HFFc6 (cell line): ENCODE measurements around the gene TMEM107. TPM values are rescaled to one million over a fixed set of nuclear protein-coding genes. Genes with fewer than 3 reads are reported as not detected.

Source experiments
- DNase-seq: peaks from one replicate; pipeline ENCODE4 v3.0.0-alpha.2; 2018
- H3K27ac Mint-ChIP-seq: 2 replicates; pipeline ENCODE4 v1.8.0; 2020; ENCODE audit warnings: mild to moderate bottlenecking, mixed read lengths
- H3K27me3 Mint-ChIP-seq: 2 replicates; pipeline ENCODE4 v1.8.0; 2021; ENCODE audit warnings: mild to moderate bottlenecking, moderate library complexity, mixed read lengths; ENCODE audit not compliant: insufficient read depth
- H3K36me3 Mint-ChIP-seq: 2 replicates; pipeline ENCODE4 v1.8.0; 2021; ENCODE audit warnings: low read depth, mixed read lengths
- H3K4me1 Mint-ChIP-seq: 2 replicates; pipeline ENCODE4 v1.8.0; 2020; ENCODE audit warnings: low read depth, mixed read lengths
- H3K4me3 Mint-ChIP-seq: 2 replicates; pipeline ENCODE4 v1.8.0; 2020; ENCODE audit warnings: mild to moderate bottlenecking, moderate library complexity, mixed read lengths
- H3K9me3 Mint-ChIP-seq: 2 replicates; pipeline ENCODE4 v1.8.0; 2020; ENCODE audit warnings: mild to moderate bottlenecking, mixed read lengths
- CTCF ChIP-seq: fragments of 200-600 bp; sonication (generic); IDR thresholded peaks from 2 replicates; pipeline ENCODE4 v1.5.0; 2021; ENCODE audit warnings: antibody characterized with exemption, mild to moderate bottlenecking
- total RNA-seq, 6 experiments: library from RNA; stranded (reverse); fragmentation: NEBNext Ultra II Directional; extraction: Animal tissue kit (Norgen Biotek cat#: 25700); gene quantifications; 2 replicates in 1 of 6; 3 replicates in 5 of 6; pipeline ENCODE4 v1.2.3, GENCODE V29; 2021

The TMEM107 gene
- total RNA-seq, 6 experiments from 2014 or later: 13.8 to 18.8 (median 17.5) TPM

GRCh38 chr17:8147141-8147804, 28.9 kb downstream of the TMEM107 start:
- H3K27ac Mint-ChIP-seq: peak overlapping the region; percentile 24
- H3K4me3 Mint-ChIP-seq: no peak overlapping the region
- H3K9me3 Mint-ChIP-seq: no peaks in the 10 kb centered on the region
- peaks cover 20% of the 10 kb centered on the region for H3K36me3 Mint-ChIP-seq
- H3K4me1 Mint-ChIP-seq: peaks cover 7% of the 10 kb centered on the region
- DNase-seq: no peak
- H3K27me3 Mint-ChIP-seq: peaks cover 37% of the 10 kb centered on the region
- no peak for TF ChIP-seq CTCF

GRCh38 chr17:8146381-8147140, 29.6 kb downstream of the TMEM107 start:
- no peak for TF ChIP-seq CTCF
- peak overlapping the region; percentile 10; the same call in 1 of the 2 replicates for H3K27ac Mint-ChIP-seq
- no peaks in the 10 kb centered on the region for H3K9me3 Mint-ChIP-seq
- H3K4me3 Mint-ChIP-seq: no peak overlapping the region
- DNase-seq: no peak
- peaks cover 34% of the 10 kb centered on the region for H3K27me3 Mint-ChIP-seq
- H3K4me1 Mint-ChIP-seq: peaks cover 3% of the 10 kb centered on the region
- peaks cover 20% of the 10 kb centered on the region for H3K36me3 Mint-ChIP-seq

GRCh38 chr17:8145811-8146210, 30.4 kb downstream of the TMEM107 start:
- H3K4me1 Mint-ChIP-seq: no peaks in the 10 kb centered on the region; the same call in 1 of the 2 replicates
- no peak for TF ChIP-seq CTCF
- H3K27ac Mint-ChIP-seq: peak overlapping the region; percentile 18; the same call in 1 of the 2 replicates
- peaks cover 38% of the 10 kb centered on the region for H3K27me3 Mint-ChIP-seq
- H3K36me3 Mint-ChIP-seq: peaks cover 20% of the 10 kb centered on the region
- H3K4me3 Mint-ChIP-seq: no peak overlapping the region
- no peak for DNase-seq
- no peaks in the 10 kb centered on the region for H3K9me3 Mint-ChIP-seq

DNA sequence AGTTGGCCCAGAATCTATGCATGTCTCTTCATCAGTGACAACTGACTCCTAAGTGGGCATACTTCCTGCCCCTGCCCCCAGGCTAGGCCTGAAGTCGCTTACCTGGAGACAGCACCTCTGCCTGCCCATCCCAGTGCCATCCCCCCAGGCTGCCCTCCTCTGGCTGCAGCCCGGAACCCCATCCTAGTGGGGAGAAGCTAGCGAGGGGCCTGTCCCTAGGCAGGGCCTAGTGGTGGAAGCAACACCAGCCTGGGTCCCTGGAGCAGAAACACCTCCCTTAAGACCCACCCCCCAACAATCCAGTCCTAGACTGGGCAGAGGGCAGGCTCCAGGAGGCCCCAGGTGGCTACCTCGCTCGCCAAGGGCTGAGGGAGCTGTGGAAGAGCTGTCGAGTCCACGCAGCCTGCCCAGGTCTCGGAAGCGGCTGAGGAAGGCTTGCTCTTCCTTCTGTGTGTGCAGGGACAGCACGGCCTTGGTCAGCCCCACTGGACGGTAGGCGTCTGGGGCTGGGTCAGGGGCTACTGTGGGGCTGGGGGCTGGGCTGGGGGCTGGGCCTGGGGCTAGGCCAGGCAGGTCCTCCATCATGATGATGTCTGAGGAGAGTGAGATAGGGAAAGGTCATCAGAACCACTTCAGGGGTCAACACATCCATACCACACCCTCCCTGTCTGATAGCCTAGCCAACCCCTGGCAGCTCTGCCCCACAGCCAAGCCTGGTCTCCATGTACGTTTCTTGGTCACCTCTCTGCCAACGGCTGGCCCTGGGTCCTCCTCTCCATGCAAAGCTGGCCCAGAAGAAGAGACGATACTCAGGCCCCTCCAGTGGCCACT, 31.6 kb downstream of the TMEM107 start:
- TF ChIP-seq CTCF: no peak
- H3K27ac Mint-ChIP-seq: no peak overlapping the region
- no peak for DNase-seq

GRCh38 chr17:8143581-8144400, 32.4 kb downstream of the TMEM107 start:
- no peak for TF ChIP-seq CTCF
- no peaks in the 10 kb centered on the region for H3K4me1 Mint-ChIP-seq
- peaks cover 34% of the 10 kb centered on the region for H3K27me3 Mint-ChIP-seq
- peaks cover 20% of the 10 kb centered on the region for H3K36me3 Mint-ChIP-seq
- peak overlapping the region; percentile 8; the same call in 1 of the 2 replicates for H3K27ac Mint-ChIP-seq
- DNase-seq: no peak
- H3K9me3 Mint-ChIP-seq: no peaks in the 10 kb centered on the region
- H3K4me3 Mint-ChIP-seq: no peak overlapping the region

More for the DNA sequence above, 31.6 kb downstream of the TMEM107 start:
- Mint-ChIP-seq H3K9me3 (no peaks in the 10 kb centered on the region), H3K27me3 (peaks cover 36% of the 10 kb centered on the region), H3K4me3 (no peak overlapping the region), H3K36me3 (peaks cover 20% of the 10 kb centered on the region), H3K4me1 (no peaks in the 10 kb centered on the region)
